AML-193 (cell line): Measurements from ENCODE around the gene GRM4.

Experiments used
- DNase-seq, 2 experiments: peaks; one replicate each; lab custom pipeline; 2025; lab: John Stamatoyannopoulos, UW

Gene GRM4

GRCh38 chr6:34106421-34106820, 39.5 kb downstream of the GRM4 start:
- DNase-seq, result no peak

DNA sequence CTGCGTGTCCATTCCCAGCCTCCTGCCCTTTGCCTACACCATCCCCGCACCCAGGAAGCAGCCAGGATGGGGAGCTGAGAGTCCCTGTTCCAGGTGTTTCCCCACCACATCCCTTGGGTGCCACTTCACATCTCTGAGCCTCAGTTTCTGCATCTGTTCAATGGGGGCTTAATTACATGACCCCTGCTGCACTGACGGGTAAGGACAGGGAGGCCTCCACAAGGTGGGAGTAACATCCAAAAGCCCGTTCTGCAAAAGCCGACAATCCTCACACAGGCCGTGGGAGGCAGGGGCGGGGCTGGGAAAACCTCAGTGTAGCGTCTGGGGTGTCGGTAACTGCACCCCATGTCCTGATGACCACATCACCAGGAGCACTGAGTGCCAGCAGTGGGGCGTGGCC, 41.3 kb downstream of the GRM4 start:
- DNase-seq, result no peak

- DNase-seq, result no peak
Measured at GRCh38 chr6:34104186-34104585, 41.7 kb downstream of the GRM4 start.

- DNase-seq, result no peak
Measured at GRCh38 chr6:34103321-34103720, 42.6 kb downstream of the GRM4 start.

DNA sequence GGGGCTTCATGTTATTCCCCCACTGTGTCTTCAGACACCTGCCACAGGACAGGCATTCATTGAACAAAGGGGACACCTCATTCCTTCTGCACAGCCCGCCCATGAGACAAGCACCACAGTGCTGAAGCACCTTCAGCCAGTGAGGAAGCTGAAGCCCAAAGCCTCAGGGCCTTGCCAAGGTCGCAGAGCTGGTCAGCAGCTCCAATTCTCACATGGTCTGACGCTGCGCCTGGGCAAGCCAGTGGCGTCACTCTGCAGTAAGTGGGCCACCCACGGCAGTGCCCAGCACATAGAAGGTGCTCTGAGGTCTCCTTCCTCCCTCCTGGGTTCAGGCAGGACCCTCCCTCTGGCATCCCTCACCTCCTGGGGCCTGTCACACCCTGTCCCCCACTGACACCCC, 43.2 kb downstream of the GRM4 start:
- DNase-seq, result no peak

GRCh38 chr6:34102099-34102656, 43.7 kb downstream of the GRM4 start:
- DNase-seq, result no peak

DNA sequence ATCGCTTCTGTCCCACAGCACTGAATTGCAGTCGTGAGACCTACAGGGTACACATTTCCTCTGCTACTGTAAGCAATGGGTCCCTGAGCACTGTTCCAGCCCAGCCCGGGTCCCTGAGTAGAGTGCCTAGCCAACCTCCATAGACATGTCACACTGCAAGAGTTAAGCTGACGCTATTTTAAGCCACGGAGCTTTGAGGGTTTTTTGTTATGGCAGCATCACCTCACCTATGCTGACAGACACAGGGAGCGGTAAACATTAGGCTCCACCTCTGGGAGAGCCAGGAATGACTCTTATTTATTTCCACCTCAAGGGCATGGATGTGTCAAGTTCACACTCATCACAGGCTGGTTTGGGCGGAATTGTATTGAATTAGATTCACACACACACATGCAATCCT, 45.1 kb downstream of the GRM4 start:
- no peak for DNase-seq

GRCh38 chr6:34099878-34100277, 46.0 kb downstream of the GRM4 start:
- no peak for DNase-seq

- no peak for DNase-seq
Measured at GRCh38 chr6:34098045-34098936, 47.6 kb downstream of the GRM4 start.

DNA sequence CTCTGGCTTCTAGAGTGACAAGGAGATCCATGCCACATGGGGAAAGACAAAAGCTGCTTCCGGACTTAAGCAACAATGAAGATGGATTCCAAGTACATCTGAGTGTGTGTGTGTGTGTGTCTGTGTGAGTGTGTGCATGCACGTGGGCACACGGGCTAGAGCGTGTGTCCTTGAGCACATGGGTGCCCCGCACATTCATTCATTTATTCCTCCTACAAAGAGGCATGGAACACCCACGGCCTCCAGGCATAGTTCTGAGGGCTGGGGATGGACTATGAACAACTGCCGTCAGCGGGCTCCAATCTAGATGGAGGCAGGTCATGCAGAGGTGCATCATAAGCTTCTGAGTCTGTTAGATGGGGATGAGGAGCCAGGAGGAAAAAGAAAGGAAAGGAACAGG, 49.1 kb downstream of the GRM4 start:
- DNase-seq, result no peak

GRCh38 chr6:34096193-34096592, 49.7 kb downstream of the GRM4 start:
- no peak for DNase-seq

DNA sequence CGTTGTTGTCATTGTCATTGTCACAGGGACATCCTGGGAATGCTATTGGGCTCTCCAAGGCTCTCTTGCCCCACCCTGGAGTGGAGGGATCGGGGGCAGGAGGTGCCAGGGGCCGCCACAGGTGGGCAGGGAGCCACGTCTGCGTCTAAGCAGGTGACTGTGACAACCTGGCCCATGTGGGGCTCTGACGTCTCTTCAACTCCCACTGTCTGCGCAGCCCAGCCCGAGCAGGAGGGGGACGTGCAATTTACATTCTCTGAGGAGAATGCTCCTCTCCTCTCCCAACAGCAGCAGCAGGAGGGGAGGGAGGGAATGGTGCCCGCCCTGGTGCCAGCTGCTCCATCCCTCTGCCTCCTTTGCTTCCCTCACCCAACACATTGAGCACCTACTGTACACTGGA, 50.1 kb downstream of the GRM4 start:
- no peak for DNase-seq

GRCh38 chr6:34095136-34095505, 50.8 kb downstream of the GRM4 start:
- no peak for DNase-seq

- peak in 1 of 2 experiments; percentile 64 for DNase-seq
Measured at GRCh38 chr6:34094474-34095135, 51.3 kb downstream of the GRM4 start.

DNA sequence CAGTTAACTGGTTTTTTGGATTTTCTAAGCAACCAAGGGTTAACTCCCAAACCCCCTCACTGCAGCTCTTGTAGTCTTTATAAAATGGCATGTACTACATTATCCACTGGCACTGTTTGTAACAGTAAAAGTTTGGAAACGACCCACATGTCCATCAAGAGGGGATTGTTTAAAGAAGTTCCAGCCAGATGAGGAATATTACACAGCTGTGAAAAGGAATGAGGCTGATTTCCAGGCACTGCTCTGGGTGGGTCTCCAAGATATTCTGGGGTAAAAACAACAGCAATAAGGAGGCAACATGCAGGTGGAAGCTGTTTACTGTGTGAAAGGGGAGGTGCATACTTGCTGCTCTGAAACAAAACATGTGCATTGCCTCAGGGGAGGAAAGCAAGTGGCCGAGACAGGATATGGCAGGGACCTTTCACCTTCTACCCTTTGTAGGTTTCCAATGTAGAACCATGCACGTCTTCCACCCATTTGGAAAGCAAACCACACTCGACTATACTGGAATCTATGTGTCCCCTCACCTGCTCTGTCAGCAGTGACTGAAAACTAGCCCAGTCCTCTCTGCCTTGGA, 51.9 kb downstream of the GRM4 start:
- DNase-seq, result no peak

- DNase-seq, result no peak
Measured at GRCh38 chr6:34093206-34093605, 52.7 kb downstream of the GRM4 start.

DNA sequence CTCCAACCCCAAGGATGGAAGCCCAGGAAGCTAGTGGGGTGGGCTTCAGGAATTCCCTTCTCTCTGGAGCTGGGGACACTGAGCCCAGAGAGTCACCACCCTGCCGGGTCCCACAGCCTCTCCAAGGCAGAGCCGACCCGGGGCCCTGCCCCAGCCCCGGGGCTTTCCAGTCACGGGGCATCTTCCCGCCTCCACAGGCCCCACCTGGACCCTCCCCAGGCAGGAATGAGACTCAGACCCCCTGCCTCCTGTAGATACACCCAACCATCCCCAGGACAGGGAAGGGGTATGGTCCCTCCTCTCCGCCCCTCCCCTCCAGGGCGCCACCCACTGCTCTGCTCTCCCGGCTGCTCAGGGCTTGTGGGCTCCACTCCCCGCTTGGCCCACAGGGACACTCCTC, 53.3 kb downstream of the GRM4 start:
- no peak for DNase-seq

DNA sequence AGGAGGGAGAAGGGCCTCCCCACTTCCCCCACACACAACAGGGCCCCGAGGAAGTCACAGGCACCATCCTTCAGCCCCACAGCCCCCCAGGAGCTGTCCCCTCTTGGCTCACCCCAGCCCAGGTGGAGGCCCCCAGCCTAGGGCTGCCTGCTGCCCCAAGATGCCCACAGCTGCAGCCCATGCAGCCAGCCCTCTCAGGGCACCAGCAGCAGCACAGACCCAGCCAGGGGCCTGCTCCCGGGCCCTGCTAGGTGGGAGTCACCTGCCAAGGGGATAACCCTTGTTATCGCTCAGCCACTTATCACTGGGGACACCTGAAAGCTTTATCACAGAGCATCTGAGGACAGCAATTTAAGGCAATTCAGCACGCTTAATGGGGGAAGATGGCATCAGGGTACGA, 55.0 kb downstream of the GRM4 start:
- DNase-seq, result no peak

- no peak for DNase-seq
Measured at GRCh38 chr6:34090529-34090928, 55.4 kb downstream of the GRM4 start.

GRCh38 chr6:34086558-34086957, 59.3 kb downstream of the GRM4 start:
- no peak for DNase-seq

DNA sequence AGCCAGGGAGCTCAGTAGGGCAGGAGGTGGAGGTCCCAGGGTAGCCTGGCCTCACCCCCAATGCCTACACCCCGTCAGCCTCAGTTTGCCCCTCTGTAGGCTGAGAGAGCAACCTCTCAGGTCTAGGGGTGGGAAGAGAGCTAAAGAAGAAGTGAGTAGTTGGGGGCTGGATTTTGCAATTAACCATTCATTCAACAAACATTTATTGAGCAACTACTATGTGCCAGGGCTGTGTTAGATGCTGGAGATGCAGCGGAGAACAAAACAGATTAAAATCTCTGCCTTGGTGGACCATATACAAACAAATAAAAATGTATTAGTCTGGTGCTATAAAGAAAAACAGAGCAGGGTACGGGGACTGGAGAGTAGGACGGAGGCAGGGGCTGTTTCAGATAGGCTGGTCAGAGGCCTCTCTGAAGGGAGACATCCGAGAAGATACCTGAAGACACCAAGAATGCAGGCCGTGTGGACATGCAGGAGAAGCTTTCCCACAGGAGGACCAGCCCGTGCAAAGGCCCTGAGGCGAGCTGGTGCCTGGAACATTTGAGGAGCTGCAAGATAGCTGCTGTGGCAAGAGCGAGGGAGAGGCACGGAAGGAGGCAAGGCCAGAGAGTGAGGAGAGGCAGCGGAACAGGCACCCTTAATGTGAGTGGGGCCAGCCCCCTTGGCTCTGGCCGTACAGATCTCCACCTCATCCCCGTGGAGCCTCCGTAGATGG, 60.3 kb downstream of the GRM4 start:
- DNase-seq, result no peak

- no peak for DNase-seq
Measured at GRCh38 chr6:34084591-34085290, 61.1 kb downstream of the GRM4 start.
